Left hindlimb (tissue), 1 donor: ENCODE data around the gene PITRM1.

Source experiments
- DNase-seq: peaks from one replicate; pipeline ENCODE4 v3.0.0-alpha.2; 2018

The PITRM1 gene

DNA sequence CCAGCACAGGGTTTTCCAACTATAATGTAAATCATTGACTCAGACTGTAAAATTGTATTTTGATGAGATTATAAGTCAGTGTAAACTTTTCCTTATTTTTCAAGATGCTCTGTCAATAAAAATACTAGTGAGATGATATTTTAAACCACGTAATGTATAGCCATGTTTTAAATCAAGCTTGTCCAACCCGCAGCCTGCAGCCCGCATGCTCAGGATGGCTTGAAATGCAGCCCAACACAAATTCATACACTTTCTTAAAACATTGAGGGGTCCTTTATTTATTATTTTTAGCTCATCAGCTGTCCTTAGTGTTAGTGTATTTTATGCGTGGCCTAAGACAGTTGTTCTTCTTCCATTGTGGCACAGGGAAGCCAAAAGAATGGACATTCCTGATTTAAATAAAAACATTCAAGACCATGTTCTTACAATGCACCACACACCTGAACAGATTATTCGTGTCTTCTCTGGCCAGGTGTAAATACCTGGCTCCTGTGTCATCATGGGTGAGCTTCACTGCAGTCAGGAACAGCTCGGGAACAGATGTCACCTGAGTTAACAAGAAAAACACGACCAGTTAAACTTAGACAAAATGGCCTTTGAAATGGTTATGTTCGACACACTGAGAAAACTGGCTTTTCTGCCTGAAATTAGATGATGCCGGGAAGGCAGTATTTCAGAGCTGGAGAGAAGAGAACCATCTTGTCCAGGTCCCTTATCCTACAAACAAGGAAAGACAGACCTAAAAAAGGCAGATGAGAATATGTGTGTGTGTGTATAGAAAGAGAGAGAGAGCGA, 5.9 kb downstream of the PITRM1 start:
- no peak for DNase-seq

- DNase-seq = no peak
Observed at GRCh38 chr10:3165196-3165595, 7.4 kb downstream of the PITRM1 start.

- DNase-seq = no peak
Observed at GRCh38 chr10:3163879-3164278, 8.7 kb downstream of the PITRM1 start.

GRCh38 chr10:3162533-3162932, 10.0 kb downstream of the PITRM1 start:
- DNase-seq = no peak

- no peak for DNase-seq
Observed at GRCh38 chr10:3159152-3159551, 13.4 kb downstream of the PITRM1 start.

GRCh38 chr10:3154666-3155065, 17.9 kb downstream of the PITRM1 start:
- no peak for DNase-seq

DNA sequence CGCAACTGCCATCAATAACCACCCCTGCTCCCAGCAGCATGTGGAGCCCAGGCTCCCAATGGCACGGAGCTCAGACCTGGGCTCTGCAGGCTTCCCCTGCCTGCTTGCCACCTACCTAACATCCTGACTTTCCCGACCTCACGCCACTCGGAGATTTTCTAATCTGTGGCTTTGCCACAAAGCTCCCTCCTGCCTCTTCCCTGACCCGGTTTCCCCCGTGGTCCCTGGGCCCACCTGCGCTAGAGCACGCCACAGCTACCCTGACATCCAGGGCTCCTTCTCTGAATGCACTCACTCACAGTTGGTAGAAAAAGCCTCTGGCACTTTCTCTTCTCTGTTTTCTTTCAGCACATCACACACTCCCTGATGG, 20.0 kb downstream of the PITRM1 start:
- DNase-seq = no peak

- DNase-seq = no peak
Observed at GRCh38 chr10:3151889-3152565, 20.6 kb downstream of the PITRM1 start.

- DNase-seq = no peak
Observed at GRCh38 chr10:3150961-3151360, 21.6 kb downstream of the PITRM1 start.

- no peak for DNase-seq
Observed at GRCh38 chr10:3150366-3150765, 22.2 kb downstream of the PITRM1 start.

DNA sequence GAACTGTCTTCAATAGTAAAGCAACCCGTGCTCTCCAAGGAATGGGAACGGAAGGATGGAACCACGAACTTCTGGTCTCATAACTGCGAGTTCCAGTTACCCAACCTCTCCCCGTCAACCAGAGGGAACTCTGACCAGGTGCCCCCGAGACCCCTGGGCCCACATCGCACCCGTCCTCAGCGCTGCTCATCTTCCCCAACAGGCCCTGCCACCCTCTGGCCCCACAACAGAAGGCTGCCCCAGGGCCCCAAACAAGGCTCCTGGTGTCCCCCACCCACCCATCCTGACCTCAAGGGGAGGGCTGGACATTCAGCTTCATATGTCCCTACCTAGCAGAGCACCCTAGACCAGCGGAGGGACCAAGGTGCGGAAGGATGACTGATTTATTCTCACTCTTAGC, 22.7 kb downstream of the PITRM1 start:
- no peak for DNase-seq

GRCh38 chr10:3148994-3149393, 23.6 kb downstream of the PITRM1 start:
- DNase-seq = no peak

DNA sequence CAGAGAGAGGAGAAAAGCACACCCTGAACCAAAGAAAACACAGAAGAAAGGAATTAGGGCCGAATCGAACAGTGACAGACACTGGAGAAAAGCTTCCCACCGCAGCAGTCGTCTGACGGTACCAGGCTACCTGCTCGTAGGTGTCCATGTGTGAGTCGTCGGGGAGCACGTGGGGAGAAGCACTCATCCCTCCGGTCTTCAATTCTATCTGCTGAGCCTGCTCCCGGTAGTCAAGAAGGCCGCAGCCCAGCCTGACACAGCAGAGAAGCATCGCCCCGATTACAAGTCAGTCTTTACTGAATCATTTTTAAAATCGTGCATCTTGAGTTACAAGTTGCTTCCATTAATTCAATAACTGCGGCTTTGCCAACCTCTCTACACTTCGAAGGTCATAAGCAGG, 24.5 kb downstream of the PITRM1 start:
- DNase-seq = no peak

GRCh38 chr10:3147117-3147820, 25.3 kb downstream of the PITRM1 start:
- DNase-seq = no peak

DNA sequence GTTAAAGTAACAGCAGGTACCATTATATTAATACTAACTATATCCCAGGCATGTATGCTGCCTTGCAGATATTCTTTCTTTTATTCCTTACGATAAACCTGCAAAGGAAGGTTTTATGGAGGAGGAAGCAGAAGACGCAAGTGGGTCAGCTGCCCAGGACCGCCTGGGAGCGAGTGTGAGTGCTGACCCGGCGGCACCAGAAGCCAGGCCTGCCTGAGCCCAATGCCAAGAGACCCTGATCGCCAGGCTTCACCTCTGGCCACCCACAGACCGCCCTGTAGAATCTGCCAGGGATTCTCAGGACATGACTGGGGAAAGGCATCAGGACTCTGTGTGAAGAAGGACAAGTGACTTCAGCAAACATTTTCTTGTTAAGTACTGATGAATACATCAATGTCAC, 26.3 kb downstream of the PITRM1 start:
- no peak for DNase-seq

GRCh38 chr10:3145366-3145765, 27.2 kb downstream of the PITRM1 start:
- no peak for DNase-seq

GRCh38 chr10:3143791-3144434, 28.7 kb downstream of the PITRM1 start:
- DNase-seq = no peak

DNA sequence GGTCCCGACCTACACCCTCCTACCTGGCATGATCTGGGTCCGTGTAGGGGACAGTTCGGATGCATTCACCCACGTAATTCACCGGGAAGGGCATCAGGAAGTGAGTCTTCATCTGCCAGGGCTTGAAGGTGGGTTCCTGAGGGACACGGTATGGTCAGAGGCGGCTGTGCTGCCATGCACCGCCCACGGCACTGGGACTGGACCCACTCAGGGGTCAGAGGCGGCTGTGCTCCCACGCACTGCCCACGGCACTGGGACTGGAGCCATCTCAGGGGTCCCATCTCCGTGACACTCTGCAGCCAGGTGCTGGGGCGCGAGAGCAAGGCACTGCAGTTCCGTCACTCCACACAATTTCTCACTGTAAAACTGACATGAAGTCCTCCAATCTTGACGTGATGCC, 29.2 kb downstream of the PITRM1 start:
- no peak for DNase-seq

- DNase-seq = no peak
Observed at GRCh38 chr10:3142146-3142875, 30.3 kb downstream of the PITRM1 start.

DNA sequence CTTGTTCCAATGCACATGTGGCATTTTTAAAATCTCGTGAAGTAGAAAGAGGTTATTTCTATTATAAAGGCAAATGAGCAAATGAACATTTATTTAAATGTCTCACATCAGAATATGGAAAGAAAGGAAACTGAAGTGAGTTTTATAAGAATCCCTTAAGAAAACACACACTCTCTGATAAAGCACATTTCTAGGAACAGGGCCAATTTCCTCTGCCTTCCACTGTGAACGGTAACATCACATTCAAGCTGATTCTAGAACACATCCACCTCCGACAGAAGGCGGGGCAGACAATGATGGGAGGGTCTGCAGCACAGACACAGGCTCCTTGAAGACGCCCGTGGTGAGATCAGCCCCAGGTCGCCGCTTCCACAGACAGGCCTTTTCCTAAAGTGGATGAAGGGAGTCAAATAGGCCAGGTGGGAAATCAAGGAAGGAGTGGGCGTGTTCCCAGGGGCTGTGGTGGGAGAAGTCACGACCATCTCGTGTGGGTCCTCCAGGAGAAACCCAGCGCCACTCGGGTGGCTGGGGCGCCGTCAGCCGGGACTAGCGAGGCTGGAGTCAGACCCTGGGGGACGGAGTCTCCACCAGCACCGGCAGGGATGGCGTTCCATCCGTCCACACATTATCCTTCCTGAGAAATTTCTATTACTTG, 31.1 kb downstream of the PITRM1 start:
- DNase-seq = no peak

GRCh38 chr10:3140280-3140679, 32.3 kb downstream of the PITRM1 start:
- DNase-seq = no peak

DNA sequence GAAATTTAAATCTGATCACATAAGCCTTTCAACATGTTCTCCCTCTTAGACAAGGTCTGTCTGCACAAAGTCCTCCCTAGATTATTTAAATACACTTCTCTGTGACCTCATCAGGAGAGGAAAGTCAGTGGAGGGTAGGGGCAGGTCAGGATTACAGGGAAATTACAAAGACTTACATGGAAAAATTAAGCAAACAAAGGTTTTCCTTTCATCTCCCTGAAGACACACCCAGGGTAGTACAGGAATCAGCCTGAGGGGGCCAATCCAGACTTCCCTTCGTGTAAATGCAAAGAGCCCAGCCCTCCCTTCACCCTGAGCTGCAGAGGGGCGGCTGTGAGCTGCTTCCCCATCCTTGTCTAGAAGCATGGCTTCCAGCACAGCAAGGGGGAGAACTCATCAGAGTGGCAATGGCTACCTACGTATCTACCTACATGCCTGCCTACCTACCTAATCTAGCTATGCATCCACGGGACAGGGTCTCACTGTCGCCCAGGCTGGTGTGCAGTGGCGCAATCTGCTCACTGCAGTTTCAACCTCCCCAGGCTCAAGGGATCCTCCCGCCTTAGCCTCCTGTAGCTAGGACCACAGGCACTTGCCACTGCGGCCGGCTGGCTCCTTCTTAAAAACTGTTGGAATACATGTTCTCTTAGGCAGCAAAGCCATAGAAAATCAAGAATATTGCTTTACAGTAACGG, 33.2 kb downstream of the PITRM1 start:
- no peak for DNase-seq
